Prostate gland (tissue), 2 donors: ENCODE data around the gene ZFHX3. TPM values are rescaled to one million over a fixed set of nuclear protein-coding genes. Genes with fewer than 3 reads are reported as not detected.

Experiments used
- DNase-seq: peaks from one replicate; pipeline ENCODE4 v3.0.0-alpha.2; 2019; ENCODE audit warnings: low spot score
- H3K27ac ChIP-seq, 2 donors: fragments of 200-600 bp; sonication (generic); 2 replicates each; pipeline ENCODE4 v1.5.1; 2017 to 2019
- H3K27me3 ChIP-seq: fragments of 200-600 bp; sonication (generic); replicated peaks from 2 replicates; pipeline ENCODE4 v1.5.1; 2019; ENCODE audit not compliant: insufficient read depth
- H3K36me3 ChIP-seq, 2 donors: fragments of 200-600 bp; sonication (generic); 1 replicate in 1 of 2; 2 replicates in 1 of 2; pipeline versions ENCODE4 v1.5.1 to v1.8.1; 2017 to 2019
- H3K4me1 ChIP-seq: fragments of 200-600 bp; sonication (generic); replicated peaks from 2 replicates; pipeline ENCODE4 v1.5.1; 2019
- H3K4me3 ChIP-seq, 2 donors: fragments of 200-600 bp; sonication (generic); 2 replicates each; pipeline ENCODE4 v1.5.1; 2017 to 2019
- H3K9me3 ChIP-seq: fragments of 200-600 bp; sonication (generic); 2 replicates; pipeline ENCODE4 v1.5.1; 2017
- CTCF ChIP-seq, 4 experiments: fragments of 200-600 bp in 2 of 4; fragments of 450-650 bp in 2 of 4; sonication (generic) in 2 of 4; IDR thresholded peaks; 1 replicate in 3 of 4; 2 replicates in 1 of 4; pipeline ENCODE4 v1.5.1; 2016 to 2019; ENCODE audit warnings: antibody characterized with exemption in 4 of 4, mild to moderate bottlenecking in 2 of 4, moderate library complexity in 2 of 4
- POLR2A ChIP-seq: fragments of 450-650 bp; IDR thresholded peaks from one replicate; pipeline ENCODE4 v1.6.1; 2016; ENCODE audit warnings: antibody characterized with exemption, mild to moderate bottlenecking
- POLR2AphosphoS5 ChIP-seq: sonication (generic); formaldehyde crosslinking; IDR thresholded peaks from one replicate; pipeline ENCODE4 v1.6.1; 2017; ENCODE audit warnings: antibody characterized with exemption
- WGBS: methylation state at CpG from one replicate; pipeline ENCODE4 v1.1.5; 2018; 5-methylcytosine and 5-hydroxymethylcytosine counted together
- intact Hi-C: fragments of 100-400 bp; cut with DNase I; formaldehyde crosslinking; loops from one replicate; pipeline ENCODE4 v1.14.2; 2022
- total RNA-seq, 2 donors: library from RNA; depleted of rRNA; stranded (reverse); fragments of >200 nt; gene quantifications; one replicate each; pipeline ENCODE4 v1.1.0, GENCODE V29; 2016

The ZFHX3 gene
- total RNA-seq, 2 donors from 2014 or later: 51.1 to 53.9 TPM

GRCh38 chr16:72797621-72798020 is 250.3 kb downstream of the ZFHX3 start:
- DNase-seq: no peak
- H3K9me3 ChIP-seq: no peaks in the 10 kb centered on the region
- H3K4me1 ChIP-seq: no peaks in the 10 kb centered on the region
- H3K27me3 ChIP-seq: no peaks in the 10 kb centered on the region
- H3K27ac ChIP-seq: no peak overlapping the region
- WGBS: 63% methylated on average over 3 of the region's 3 CpGs
- no peak for TF ChIP-seq POLR2AphosphoS5
- intact Hi-C loops: loop anchor here (10.0 kb wide), 1 partner anchor 133 kb away; no protein-coding TSS in a partner anchor
- H3K4me3 ChIP-seq: no peak overlapping the region
- peaks cover 5 to 14% of the 10 kb centered on the region in 2 donors for H3K36me3 ChIP-seq

- no peaks in the 10 kb centered on the region for H3K9me3 ChIP-seq
- H3K4me1 ChIP-seq: no peaks in the 10 kb centered on the region
- WGBS: 97% methylated on average over 18 of the region's 18 CpGs
- no peaks in the 10 kb centered on the region for H3K27me3 ChIP-seq
- no peak for TF ChIP-seq POLR2AphosphoS5
- no peak for TF ChIP-seq CTCF (IDR thresholded peaks at IDR 0.05)
- no peak for TF ChIP-seq POLR2A
- peaks cover 5 to 14% of the 10 kb centered on the region in 2 donors for H3K36me3 ChIP-seq
- intact Hi-C loops: loop anchor here (10.0 kb wide), 1 partner anchor 131 kb away; no protein-coding TSS in a partner anchor
- H3K4me3 ChIP-seq: no peak overlapping the region
- H3K27ac ChIP-seq: no peak overlapping the region
- no peak for DNase-seq
These were observed 251.7 kb downstream of the ZFHX3 start for GRCh38 chr16:72796222-72796621.

GRCh38 chr16:72794986-72795385 is 252.9 kb downstream of the ZFHX3 start:
- no peaks in the 10 kb centered on the region for H3K4me1 ChIP-seq
- 86% methylated on average over 9 of the region's 9 CpGs for whole genome bisulfite sequencing
- TF ChIP-seq CTCF (IDR thresholded peaks at IDR 0.05): no peak
- no peak for TF ChIP-seq POLR2A
- TF ChIP-seq POLR2AphosphoS5: no peak
- no peaks in the 10 kb centered on the region for H3K27me3 ChIP-seq
- no peak overlapping the region for H3K4me3 ChIP-seq
- DNase-seq: no peak
- H3K36me3 ChIP-seq: peaks cover 5 to 14% of the 10 kb centered on the region in 2 donors
- intact Hi-C loops: loop anchor here (10.0 kb wide), 1 partner anchor 130 kb away; no protein-coding TSS in a partner anchor
- H3K9me3 ChIP-seq: no peaks in the 10 kb centered on the region
- H3K27ac ChIP-seq: no peak overlapping the region

GRCh38 chr16:72794319-72794718 is 253.6 kb downstream of the ZFHX3 start:
- Histone ChIP-seq H3K4me1 (no peaks in the 10 kb centered on the region), H3K4me3 (no peak overlapping the region), H3K27me3 (no peaks in the 10 kb centered on the region), H3K36me3 (peaks cover 5 to 14% of the 10 kb centered on the region in 2 donors), H3K9me3 (no peaks in the 10 kb centered on the region), H3K27ac (no peak overlapping the region)
- TF ChIP-seq CTCF (IDR thresholded peaks at IDR 0.05) (no peak), POLR2AphosphoS5 (no peak), POLR2A (no peak)
- 96% methylated on average over 13 of the region's 13 CpGs for WGBS
- intact Hi-C loops: loop anchor here (10.0 kb wide), 1 partner anchor 130 kb away; no protein-coding TSS in a partner anchor
- no peak for DNase-seq

GRCh38 chr16:72793716-72794115 is 254.2 kb downstream of the ZFHX3 start:
- H3K27me3 ChIP-seq: no peaks in the 10 kb centered on the region
- 98% methylated on average over 12 of the region's 12 CpGs for WGBS

More at GRCh38 chr16:72793716-72794115, 254.2 kb downstream of the ZFHX3 start:
- Histone ChIP-seq H3K36me3 (peaks cover 5 to 13% of the 10 kb centered on the region in 2 donors), H3K27ac (no peak overlapping the region), H3K4me3 (no peak overlapping the region), H3K4me1 (no peaks in the 10 kb centered on the region), H3K9me3 (no peaks in the 10 kb centered on the region)
- DNase-seq: no peak
- no peak for TF ChIP-seq POLR2AphosphoS5
- no peak for TF ChIP-seq POLR2A
- no peak for TF ChIP-seq CTCF (IDR thresholded peaks at IDR 0.05)
- intact Hi-C loops: loop anchor here (10.0 kb wide), 1 partner anchor 129 kb away; no protein-coding TSS in a partner anchor
